ENCODE measurements around the gene TNNC2. TPM values are rescaled to one million over a fixed set of nuclear protein-coding genes. Genes with fewer than 3 reads are reported as not detected.

Gene TNNC2
- total and polyA plus RNA-seq, 9 of the 15 experiments (the other 6 are each of a cell fraction or from before 2014, with no cell fraction given), result not detected

DNA sequence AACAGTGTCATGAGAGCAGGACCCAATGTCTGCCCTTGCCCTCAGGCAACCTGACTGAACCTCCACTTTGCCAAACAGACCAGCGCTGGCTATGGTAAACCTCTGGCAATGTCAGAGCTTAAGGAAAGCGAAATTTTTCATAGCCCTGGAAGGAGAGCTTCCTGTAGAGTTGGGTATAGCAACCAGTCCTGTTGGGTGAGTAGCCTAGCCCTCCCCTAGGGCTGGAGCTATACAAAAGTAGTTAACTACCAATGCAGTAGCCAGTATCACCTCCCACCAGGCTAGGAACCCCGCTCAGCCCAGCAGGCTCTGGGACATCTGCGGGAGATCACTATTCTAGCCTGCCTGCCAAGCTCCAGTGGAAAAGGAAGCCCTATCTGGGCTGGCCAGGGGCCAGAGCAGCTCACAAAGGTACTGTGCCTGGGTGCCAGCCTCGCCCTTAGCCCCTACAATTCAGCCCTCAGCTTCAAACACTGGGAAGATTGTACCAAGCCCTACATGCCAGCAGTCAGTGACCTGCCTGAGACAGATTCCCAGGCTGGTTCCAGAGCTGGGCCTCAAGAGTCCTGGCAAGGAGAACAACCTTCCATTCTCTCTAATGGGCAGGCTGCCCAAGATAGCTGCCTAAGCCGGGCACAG, 43.3 kb downstream of the TNNC2 start (continued):
- TF ChIP-seq MYNN (IDR thresholded peaks at IDR 0.05) (no peak), MYNN (CRISPR knock-in tag; IDR thresholded peaks at IDR 0.05) (no peak)

DNA sequence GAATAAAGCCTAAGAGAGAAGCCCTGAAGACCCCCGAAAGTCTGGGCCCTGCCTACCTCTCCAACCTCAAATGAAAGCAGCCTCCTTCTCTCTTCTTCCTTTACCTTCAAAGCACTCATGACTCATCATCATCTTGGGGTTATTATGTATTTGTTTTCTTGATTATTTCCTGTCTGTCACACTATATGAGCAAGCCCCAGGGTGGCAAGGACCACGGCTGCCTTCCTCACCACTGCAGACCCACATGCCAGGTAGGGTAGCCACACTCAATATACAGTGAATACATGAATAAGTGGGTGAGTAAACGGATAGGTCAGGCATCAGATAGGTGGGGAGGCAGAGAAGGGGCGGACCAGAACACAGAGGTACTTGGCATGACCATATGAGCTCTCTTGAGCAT, 44.2 kb downstream of the TNNC2 start:
- Histone ChIP-seq H3K9me1 (ENCODE audit: control insufficient read depth, insufficient read depth, low read length) (no peaks in the 10 kb centered on the region), H3K9ac (ENCODE audit: insufficient read depth in 1 of 2, low read depth in 2 of 2, low read length in 2 of 2) (no peak overlapping the region), H3K27me3 (ENCODE audit: control insufficient read depth in 2 of 2, insufficient read depth in 2 of 2, low read length in 2 of 2) (no peaks in the 10 kb centered on the region), H2AFZ (ENCODE audit: low read depth, low read length) (no peak overlapping the region), H3K4me3 (no peak overlapping the region), H3K4me2 (ENCODE audit: insufficient read depth, low read length) (no peak overlapping the region), H3K4me1 (replicated peaks in 1 of 2; ENCODE audit: control insufficient read depth in 2 of 2, insufficient read depth in 2 of 2, low read length in 2 of 2) (peaks cover 0 to 18% of the 10 kb centered on the region in 2 experiments; a peak in 3 of 5 replicates), H3K79me2 (ENCODE audit: control insufficient read depth, insufficient read depth, low read length) (no peaks in the 10 kb centered on the region), H3K36me3 (ENCODE audit: control insufficient read depth, insufficient read depth, low read length) (no peaks in the 10 kb centered on the region), H3K27ac (ENCODE audit: extremely low read depth, low read depth, low read length) (no peak overlapping the region), H4K20me1 (replicated peaks; ENCODE audit: control insufficient read depth, insufficient read depth, low read length) (no peaks in the 10 kb centered on the region), H3K9me3 (replicated peaks; ENCODE audit: control insufficient read depth, insufficient read depth, low read depth, low read length) (no peaks in the 10 kb centered on the region)
- ATAC-seq (no peak), FAIRE-seq (no peak), DNase-seq (ENCODE audit: extremely low read depth in 1 of 4, low spot score in 3 of 4) (no peak)
- intact Hi-C loops (cut with micrococcal nuclease), result no loop called here
- POLR2A ChIA-PET, result no interaction called here
- no peak for TF ChIP-seq LARP7 (IDR thresholded peaks at IDR 0.05)
- TF ChIP-seq BRD4 (IDR thresholded peaks at IDR 0.05), result no peak
- no peak for TF ChIP-seq MYNN (IDR thresholded peaks at IDR 0.05)
- no peak for TF ChIP-seq MYNN (CRISPR knock-in tag; IDR thresholded peaks at IDR 0.05)
- TF ChIP-seq, protein P1, sequence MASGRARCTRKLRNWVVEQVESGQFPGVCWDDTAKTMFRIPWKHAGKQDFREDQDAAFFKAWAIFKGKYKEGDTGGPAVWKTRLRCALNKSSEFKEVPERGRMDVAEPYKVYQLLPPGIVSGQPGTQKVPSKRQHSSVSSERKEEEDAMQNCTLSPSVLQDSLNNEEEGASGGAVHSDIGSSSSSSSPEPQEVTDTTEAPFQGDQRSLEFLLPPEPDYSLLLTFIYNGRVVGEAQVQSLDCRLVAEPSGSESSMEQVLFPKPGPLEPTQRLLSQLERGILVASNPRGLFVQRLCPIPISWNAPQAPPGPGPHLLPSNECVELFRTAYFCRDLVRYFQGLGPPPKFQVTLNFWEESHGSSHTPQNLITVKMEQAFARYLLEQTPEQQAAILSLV (tag; IDR thresholded peaks at IDR 0.05), result no peak
- no peak for TF ChIP-seq KDM5B (IDR thresholded peaks at IDR 0.05; ENCODE audit: insufficient replicate concordance, low read depth, low read length)
- TF ChIP-seq, protein P2, sequence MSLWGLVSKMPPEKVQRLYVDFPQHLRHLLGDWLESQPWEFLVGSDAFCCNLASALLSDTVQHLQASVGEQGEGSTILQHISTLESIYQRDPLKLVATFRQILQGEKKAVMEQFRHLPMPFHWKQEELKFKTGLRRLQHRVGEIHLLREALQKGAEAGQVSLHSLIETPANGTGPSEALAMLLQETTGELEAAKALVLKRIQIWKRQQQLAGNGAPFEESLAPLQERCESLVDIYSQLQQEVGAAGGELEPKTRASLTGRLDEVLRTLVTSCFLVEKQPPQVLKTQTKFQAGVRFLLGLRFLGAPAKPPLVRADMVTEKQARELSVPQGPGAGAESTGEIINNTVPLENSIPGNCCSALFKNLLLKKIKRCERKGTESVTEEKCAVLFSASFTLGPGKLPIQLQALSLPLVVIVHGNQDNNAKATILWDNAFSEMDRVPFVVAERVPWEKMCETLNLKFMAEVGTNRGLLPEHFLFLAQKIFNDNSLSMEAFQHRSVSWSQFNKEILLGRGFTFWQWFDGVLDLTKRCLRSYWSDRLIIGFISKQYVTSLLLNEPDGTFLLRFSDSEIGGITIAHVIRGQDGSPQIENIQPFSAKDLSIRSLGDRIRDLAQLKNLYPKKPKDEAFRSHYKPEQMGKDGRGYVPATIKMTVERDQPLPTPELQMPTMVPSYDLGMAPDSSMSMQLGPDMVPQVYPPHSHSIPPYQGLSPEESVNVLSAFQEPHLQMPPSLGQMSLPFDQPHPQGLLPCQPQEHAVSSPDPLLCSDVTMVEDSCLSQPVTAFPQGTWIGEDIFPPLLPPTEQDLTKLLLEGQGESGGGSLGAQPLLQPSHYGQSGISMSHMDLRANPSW (CRISPR knock-in tag; IDR thresholded peaks at IDR 0.05), result no peak
- TF ChIP-seq, protein P3, sequence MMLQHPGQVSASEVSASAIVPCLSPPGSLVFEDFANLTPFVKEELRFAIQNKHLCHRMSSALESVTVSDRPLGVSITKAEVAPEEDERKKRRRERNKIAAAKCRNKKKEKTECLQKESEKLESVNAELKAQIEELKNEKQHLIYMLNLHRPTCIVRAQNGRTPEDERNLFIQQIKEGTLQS (IDR thresholded peaks at IDR 0.05), result peak; percentile 23; the same call in 1 of the 2 replicates
- TF ChIP-seq, protein P3 (CRISPR knock-in tag; conservative IDR thresholded peaks at IDR 0.05), result no peak
- TF ChIP-seq ZFPM2 (CRISPR knock-in tag; IDR thresholded peaks at IDR 0.05), result no peak
- WGBS (ENCODE audit: insufficient coverage, low coverage, missing lambda C conversion rate), result 2% methylated on average over 4 of the region's 4 CpGs
- CTCF ChIA-PET (ENCODE audit: low intra/inter-chr PET ratio), result no interaction called here
- in situ Hi-C loops (cut with MboI), result no loop called here
- no TSS peak for BruUV-seq (replicated peaks)

Measured in K562 (cell line).